Esophagus squamous epithelium (tissue), 4 donors: ENCODE data around the gene PPP2R5C.

Experiments
- POLR2A ChIP-seq, 4 donors: fragments of 450-650 bp; IDR thresholded peaks; one replicate each; pipeline ENCODE4 v1.6.1; 2017; ENCODE audit warnings: antibody characterized with exemption in 4 of 4, mild to moderate bottlenecking in 4 of 4, moderate library complexity in 3 of 4
- TF ChIP-seq, protein P1 (sequence below), 6 experiments: fragments of 450-650 bp in 4 of 6; fragments of 200-600 bp in 2 of 6; sonication (generic) in 2 of 6; IDR thresholded peaks; one replicate each; pipeline ENCODE4 v1.5.1; 2016 to 2019; ENCODE audit warnings: antibody characterized with exemption in 6 of 6, mild to moderate bottlenecking in 4 of 6, moderate library complexity in 4 of 6

DNA sequence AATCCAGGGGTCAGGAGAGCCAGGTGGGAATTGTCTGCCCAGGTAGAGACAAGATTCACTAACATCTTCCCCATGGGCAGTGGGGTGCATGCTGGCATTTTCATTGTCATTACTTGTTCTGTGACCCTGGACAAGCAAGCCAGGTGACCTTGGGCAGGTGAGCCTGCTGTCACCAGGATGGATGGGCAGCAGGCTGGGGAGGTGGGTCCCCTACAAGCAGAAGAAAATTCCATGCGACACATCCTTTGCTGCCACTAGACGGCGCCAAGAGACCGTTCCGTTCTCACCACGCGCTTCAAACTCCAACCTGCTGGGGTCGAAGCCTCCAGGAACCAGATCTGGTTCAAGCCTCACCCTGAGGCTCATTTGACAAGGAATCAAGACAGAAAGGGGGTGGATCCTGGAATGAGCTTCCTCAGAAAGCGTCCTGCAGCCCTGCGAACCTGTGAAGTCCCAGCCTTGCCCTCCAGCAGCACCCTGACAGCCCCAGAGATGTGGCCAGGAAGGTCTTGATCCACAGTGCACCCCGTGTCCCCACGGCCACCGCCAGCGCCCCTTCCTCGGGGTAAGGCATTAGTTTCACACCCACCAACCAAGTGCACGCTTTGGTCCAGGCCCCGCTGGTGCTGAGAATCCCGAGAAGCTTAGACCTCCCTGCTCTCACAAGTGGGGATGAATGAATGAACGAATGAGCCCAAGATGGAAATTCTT is 199.7 kb downstream of the PPP2R5C start:
- no peak for TF ChIP-seq POLR2A (IDR thresholded peaks at IDR 0.05)
- TF ChIP-seq, protein P1, sequence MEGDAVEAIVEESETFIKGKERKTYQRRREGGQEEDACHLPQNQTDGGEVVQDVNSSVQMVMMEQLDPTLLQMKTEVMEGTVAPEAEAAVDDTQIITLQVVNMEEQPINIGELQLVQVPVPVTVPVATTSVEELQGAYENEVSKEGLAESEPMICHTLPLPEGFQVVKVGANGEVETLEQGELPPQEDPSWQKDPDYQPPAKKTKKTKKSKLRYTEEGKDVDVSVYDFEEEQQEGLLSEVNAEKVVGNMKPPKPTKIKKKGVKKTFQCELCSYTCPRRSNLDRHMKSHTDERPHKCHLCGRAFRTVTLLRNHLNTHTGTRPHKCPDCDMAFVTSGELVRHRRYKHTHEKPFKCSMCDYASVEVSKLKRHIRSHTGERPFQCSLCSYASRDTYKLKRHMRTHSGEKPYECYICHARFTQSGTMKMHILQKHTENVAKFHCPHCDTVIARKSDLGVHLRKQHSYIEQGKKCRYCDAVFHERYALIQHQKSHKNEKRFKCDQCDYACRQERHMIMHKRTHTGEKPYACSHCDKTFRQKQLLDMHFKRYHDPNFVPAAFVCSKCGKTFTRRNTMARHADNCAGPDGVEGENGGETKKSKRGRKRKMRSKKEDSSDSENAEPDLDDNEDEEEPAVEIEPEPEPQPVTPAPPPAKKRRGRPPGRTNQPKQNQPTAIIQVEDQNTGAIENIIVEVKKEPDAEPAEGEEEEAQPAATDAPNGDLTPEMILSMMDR (IDR thresholded peaks at IDR 0.05): peak; percentile 71 to 93 (median 87)
